NCI-H345 treated with DMSO at 0.1 percent for 48 hours (cell line): ENCODE results near the gene LAMTOR2.
"Not testable (repeated sequence)": the region's sequence is repeated elsewhere in the genome, so short reads cannot be mapped to it uniquely, and the experiment has no call there.

ENCODE experiments used
- DNase-seq: peaks from one replicate; lab custom pipeline; 2025; ENCODE audit not compliant: unreplicated experiment; lab: John Stamatoyannopoulos, UW

LAMTOR2 gene

GRCh38 chr1:156054500-156055280 is at the start of gene LAMTOR2:
TSS of gene LAMTOR2 (plus strand) at chr1:156054782. CDS start at chr1:156054890, 108 bp downstream.
- peak; percentile 100 for DNase-seq

DNA sequence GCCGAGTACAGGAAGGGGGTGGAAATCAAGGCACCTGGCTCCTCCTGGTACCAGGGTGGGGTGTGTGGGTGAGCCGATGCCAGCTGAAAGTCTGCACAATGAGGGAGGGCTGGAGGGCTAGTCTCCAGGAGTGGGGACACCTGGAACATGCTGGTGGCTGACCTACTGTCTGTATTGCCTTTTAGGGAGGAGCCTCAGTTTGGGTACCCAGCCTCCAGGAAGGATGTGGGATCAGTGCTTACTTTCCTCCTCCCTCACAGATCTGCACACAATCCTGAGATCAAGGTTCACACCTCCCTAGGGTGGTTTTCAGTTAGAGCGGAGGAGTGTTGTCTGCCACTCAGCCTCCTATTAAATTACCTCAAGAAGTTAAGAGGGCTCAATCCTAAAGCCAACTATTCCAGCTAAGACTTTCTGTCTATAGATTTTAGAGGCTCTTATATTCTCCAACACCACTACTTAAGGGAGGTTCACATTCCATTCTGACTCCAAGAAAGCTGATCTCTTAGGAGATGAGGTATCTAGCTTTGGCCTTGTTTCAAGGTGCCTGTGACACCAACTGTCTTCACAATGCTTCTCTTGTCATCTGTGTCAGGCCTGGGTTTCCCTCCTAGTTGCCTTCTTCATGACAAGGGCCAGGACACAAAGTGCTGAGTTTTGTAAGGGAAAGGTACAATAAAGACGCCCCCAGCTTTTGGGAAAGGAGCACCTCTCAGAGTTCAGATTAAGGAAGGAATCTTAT is 49.6 kb upstream of the LAMTOR2 start:
- DNase-seq: no peak

- no peak for DNase-seq
Measured at GRCh38 chr1:156006666-156007376, 47.8 kb upstream of the LAMTOR2 start.

- DNase-seq: no peak
Measured at GRCh38 chr1:156009404-156009803, 45.2 kb upstream of the LAMTOR2 start.

DNA sequence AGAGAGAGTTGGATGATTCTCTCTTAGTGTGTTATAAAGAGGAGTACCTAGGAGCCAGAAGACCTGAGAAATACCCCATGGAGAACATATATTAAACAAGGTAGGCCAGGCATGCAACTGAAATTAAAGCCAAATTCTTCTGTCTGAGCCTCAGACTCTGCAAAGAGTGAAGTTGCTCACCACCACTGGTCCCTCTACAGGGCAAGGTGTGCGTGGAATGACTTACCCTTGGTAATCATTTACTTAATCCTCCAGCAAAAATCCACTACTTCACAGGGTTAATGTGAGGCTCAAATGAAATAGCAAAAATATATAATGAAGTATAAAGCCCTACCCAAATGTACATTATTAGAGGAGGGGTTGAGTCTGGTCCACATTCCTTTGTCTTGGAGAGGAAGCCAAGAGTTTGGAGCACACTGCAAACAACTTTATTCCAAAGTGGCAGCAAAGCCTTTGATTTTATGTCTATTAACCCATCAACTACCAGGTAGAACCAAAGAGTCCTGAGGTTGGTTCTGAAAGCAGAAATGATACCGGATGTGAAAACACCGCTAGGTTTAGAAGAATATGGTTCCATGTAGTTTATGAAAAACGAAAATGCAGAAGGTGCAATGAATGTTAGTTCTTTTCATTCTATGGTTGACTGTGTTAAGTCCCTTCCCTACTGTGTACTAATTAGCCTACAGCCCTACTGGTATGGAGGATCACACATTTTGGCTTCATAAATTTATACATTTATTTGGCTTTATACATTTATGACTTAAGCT is 42.3 kb upstream of the LAMTOR2 start:
- no peak for DNase-seq

DNA sequence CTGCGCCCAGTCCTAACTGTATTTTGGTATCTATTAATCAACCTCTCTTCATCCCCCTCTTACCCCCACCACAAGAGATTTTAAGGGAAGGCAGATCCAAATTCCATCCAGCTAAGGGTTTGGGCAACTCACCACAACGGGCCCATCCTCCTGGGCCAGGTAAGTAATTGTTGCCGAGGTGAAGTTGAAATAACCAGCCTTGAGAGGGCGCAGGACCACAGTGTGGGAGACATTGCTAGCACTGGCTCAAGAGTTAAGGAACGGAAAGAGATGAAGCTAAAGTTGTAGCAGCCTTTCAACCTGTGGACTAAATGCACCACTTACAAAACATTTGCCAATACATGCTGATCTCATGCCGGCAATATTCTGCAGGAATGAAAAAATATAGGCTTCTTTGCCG is 39.8 kb upstream of the LAMTOR2 start:
- no peak for DNase-seq

GRCh38 chr1:156019946-156020292 is 34.7 kb upstream of the LAMTOR2 start:
- DNase-seq: no peak

- DNase-seq: peak; percentile 100
Measured at GRCh38 chr1:156020293-156021092, 34.1 kb upstream of the LAMTOR2 start, which contains the start of gene SSR2. TSS of gene SSR2 (minus strand) at chr1:156020951. CDS start at chr1:156020167, 784 bp downstream.

GRCh38 chr1:156021093-156021428 is 33.5 kb upstream of the LAMTOR2 start:
- DNase-seq: no peak

DNA sequence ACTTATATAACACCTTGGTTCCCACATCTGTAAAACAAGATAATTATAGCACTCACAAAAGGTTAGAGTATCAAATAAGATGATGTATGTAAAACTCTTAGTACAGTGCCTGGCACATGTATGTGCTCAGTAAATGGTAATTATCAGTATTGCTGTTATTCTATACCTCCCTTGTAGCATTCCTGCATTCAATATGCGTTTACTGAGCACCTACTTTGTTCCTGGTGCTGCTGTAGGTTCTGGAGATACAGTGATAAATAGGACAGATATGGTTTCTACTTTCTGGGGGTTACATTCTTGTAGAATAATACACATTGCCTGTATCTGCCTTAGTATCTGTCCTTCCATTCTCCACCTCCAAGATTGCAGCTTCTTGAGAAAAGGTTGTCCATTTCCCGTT is 32.6 kb upstream of the LAMTOR2 start:
- DNase-seq: no peak

DNA sequence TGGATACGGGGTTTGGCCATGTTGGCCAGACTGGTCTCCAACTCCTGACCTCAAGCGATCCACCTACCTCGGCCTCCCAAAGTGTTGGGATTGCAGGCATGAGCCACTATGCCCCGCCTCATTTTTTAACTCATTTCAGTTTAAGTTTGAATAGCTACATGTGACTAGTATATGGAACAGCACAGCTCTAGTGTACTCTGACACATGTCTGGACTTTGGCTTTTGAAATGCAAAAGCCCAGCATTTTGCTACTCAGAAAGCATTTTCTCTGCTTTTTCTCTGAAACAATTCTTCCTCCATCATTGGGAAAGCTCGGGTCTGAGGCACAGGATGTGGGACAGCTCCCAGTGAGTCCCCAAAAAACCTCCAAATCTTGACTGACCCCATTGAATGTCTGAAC is 29.8 kb upstream of the LAMTOR2 start:
- DNase-seq: no peak

GRCh38 chr1:156025876-156026275 is 28.7 kb upstream of the LAMTOR2 start:
- DNase-seq: no peak

- DNase-seq: no peak
Measured at GRCh38 chr1:156026588-156026987, 28.0 kb upstream of the LAMTOR2 start.

GRCh38 chr1:156033011-156033410 is 21.6 kb upstream of the LAMTOR2 start:
- no peak for DNase-seq

GRCh38 chr1:156034991-156035390 is 19.6 kb upstream of the LAMTOR2 start:
- not testable (repeated sequence) for DNase-seq

DNA sequence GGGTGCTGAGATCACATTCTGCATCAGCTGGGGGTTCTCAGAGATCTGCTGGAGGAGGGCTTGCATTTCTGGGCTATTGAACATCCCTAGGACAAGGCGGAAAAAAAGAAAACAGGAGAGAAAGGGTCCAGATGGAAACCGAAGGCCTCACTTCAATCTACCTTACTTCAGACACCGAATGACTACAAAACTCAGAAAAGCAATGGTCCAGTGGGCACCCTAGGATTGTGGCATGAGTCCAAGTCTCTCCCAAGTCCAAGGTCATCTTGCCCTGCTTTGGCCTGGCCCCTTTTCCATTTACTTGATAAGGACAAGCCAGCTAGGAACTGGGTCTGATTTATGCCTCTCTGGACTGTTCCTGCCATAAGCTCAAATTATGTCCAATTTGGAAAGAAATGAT is 11.8 kb upstream of the LAMTOR2 start:
- DNase-seq: no peak

GRCh38 chr1:156045076-156045475 is 9.5 kb upstream of the LAMTOR2 start:
- DNase-seq: no peak

DNA sequence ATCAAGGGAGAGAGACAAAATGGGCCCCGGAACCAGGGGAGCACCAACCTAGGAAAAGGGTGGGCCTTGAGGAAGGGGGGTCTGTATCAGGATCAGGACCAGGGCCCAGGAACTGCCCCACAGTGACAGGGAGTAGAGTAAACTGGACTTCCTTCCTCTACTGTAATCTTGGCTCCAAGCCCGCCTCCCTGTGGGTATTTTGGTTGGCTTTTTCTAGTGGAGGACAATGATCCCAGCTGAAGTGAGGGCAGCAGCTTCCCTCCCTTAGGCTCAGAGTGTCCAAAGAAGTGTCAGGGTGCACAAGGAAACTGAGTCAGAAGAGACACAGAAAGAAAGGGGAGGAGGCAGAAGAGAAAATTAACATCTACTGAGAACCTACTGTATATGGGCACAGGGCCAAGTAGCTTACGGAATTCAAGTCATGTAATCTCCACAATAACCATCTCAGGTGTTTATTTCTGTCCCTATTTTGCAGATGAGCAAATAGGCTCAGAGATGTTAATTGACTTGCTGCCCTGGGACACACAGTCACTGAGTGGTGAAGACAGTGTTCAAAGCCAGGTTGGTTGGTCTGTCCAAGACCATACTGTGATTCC is 5.8 kb upstream of the LAMTOR2 start:
- no peak for DNase-seq

DNA sequence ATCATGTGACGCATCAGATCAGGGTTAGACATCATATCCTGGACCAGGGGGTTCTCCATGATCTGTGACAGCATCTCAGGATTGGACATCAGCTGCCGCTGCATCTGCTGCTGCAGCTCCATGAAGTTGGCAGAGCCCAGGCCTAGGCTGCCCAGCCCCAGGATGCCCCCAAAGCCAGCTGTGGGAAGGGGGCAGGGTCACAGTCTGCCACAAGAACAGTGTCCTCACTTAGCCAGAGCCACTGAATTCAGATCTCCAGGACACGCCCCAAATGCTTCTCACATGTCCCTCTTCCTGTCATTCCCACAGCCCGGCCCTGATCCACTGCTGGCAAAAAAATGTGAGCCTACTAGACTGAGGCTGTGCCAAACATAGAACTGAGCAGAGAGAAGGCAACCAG is 4.2 kb upstream of the LAMTOR2 start:
- no peak for DNase-seq
